Lung microvascular endothelial cell (primary cell): ENCODE results near the gene GRM8. TPM values are rescaled to one million over a fixed set of nuclear protein-coding genes. Genes with fewer than 3 reads are reported as not detected.

ENCODE experiments used
- DNase-seq, 2 donors: peaks; one replicate each; pipeline versions ENCODE4 v3.0.0 to v3.0.0-alpha.2; 2010; ENCODE audit warnings: low read depth in 2 of 2
- total RNA-seq: library from RNA; depleted of rRNA; stranded (reverse); fragments of >200 nt; gene quantifications from 2 replicates; pipeline ENCODE4 v1.2.1, GENCODE V29; 2014

The GRM8 gene
- total RNA-seq, 1 donor from 2014 or later = not detected

- no peak for DNase-seq
These were observed 21.3 kb downstream of the GRM8 start for GRCh38 chr7:127231415-127231814.

- DNase-seq = no peak
These were observed 22.4 kb downstream of the GRM8 start for GRCh38 chr7:127230192-127230925.

- DNase-seq = no peak
These were observed 25.9 kb downstream of the GRM8 start for GRCh38 chr7:127226685-127227374.

DNA sequence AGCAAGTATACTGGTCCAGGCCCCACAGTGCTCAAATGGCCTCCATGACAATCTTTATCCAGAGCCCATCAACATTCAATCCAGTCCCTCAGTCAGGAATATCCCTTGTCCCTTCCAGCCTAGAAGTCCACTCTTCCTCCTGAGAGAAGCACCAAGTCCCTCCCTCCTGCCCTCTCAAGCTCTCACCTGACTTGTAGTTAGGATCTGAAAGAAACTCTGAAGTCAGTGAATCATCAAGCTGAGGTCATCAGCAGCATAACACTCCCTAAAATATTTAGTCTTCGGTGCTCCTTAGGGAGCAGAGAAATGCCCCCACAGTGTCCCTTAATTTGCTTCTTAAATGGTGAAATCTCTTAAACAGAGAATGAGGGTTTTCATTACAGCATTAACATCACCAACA is 31.0 kb downstream of the GRM8 start:
- no peak for DNase-seq

DNA sequence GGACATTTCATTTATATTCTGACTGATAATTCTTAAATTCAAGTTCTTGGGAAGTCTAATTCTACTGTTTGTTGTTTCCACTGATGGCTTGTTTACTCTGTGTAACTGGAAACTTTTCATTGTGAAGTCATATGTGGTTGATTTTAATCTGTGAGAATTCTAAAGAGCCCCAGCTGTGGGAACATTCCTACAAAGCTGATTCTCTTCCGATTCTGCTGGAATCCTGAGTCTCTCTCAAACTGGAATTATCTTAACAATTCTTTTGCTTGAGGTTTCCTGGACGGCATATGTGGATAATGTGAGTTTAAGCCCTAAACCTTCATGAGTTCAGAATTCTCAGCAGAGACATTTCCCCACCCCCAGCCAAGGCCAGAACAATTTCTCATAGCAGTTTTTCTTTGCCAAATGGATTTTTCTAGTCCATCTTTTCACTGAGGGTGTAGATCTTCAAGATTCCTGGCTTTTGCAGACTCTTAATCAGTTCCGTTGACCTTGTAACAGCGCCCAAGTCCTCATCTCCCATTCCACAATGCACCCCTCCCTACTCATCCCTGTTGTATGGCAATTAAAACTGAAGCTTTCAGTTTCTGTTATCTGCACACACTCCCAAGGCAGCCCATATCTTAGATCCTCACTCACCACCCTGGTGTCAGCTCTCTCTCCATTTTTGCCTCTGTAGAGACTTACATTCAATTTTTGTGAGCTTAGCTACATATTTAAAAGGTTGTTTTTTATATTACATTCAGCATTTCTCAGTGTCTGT is 37.6 kb downstream of the GRM8 start:
- DNase-seq = no peak

DNA sequence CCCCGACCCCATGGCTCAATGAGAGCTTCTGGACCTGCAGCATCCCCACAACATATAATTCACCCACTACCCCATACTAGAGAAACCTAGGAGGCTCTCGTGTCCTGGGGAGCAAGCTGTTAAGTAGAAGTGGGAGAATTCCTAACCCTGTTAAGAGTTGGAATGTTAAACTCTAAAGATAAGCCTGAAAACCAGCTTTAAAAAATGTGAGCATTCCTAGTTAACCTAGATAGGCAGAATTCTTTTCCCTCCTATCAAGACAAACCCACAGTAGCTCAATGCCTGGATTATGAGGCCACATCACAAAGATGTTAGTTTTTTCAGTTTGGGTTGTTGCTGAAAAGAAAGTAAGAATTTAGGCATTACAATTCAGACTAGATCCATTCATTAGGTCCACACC is 42.9 kb downstream of the GRM8 start:
- DNase-seq = no peak

GRCh38 chr7:127208860-127209259 is 43.9 kb downstream of the GRM8 start:
- DNase-seq = no peak

DNA sequence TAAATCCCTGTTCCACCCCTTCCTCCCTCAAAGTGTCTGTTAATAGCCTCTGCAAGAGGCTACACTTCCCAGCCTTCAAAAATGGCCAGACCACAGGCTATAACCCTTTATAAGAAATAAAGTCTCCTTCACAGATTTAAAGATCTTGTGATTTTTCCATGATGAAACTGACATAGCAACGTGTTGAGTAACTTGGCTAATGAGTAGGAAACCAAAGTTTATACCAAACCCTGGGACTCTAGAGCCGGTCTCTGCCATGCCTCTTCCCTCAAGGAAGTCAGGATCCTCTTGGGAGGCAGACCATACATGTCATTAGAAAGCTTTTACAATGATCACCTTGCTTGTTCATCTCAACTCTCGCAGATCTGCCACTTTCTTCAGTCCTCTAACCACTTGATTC is 44.4 kb downstream of the GRM8 start:
- DNase-seq = no peak

GRCh38 chr7:127207806-127208205 is 44.9 kb downstream of the GRM8 start:
- DNase-seq = no peak

DNA sequence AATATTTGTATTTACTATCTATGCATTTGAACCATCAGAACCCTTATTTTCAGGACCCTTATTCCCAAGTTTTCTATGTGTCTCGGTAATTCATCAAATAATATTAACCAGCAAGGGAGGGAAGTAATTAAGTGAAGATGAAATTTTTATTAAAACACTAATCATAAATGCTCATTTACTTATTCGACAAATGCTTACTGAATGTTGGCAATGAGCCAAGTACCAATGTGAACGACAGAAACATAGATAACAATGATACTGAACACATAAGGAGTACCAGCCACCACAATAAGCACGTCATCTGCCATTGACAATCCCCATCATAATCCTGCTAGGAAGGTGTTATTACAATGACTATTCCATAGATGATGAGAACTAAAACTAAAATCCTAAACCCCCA is 45.5 kb downstream of the GRM8 start:
- no peak for DNase-seq

- no peak for DNase-seq
These were observed 58.2 kb downstream of the GRM8 start for GRCh38 chr7:127194571-127194970.

DNA sequence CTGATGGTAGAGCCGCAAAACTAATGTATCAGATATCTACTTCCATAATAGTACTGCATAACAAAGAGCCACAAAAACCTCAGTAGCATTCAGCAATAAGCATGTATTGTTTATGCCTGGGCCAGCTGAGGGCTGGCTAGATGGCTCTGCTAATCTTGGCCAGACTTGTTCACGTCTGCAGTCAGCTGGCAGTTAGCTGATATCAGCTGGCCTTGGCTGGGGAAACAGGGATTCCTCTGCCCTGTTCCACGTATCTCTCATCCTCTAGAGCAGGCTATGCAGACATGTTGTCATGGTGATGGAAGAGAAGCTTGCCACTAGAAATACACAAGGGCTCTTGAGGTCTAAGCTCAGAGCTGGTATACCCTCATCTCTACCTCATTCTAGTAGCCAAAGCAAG is 62.9 kb downstream of the GRM8 start:
- DNase-seq = no peak

DNA sequence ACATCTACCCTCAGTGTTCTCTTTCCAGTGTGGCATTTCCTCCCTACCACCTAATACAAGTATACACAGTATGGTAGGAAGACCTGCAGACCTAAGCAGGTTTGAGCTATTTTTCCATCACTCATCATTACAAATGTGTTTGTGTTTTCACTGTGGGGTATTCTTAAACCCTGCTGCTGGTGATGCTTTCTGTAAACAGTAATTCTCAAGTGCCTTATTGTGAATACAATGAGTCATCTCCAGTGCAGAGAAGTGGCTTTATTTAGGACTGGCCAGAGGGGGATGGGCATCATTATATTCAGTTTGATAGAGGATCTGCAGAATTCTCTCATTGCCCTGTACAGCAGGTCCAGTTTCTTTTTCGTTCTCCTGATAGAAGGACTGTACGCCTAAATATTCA is 63.7 kb downstream of the GRM8 start:
- DNase-seq = no peak

DNA sequence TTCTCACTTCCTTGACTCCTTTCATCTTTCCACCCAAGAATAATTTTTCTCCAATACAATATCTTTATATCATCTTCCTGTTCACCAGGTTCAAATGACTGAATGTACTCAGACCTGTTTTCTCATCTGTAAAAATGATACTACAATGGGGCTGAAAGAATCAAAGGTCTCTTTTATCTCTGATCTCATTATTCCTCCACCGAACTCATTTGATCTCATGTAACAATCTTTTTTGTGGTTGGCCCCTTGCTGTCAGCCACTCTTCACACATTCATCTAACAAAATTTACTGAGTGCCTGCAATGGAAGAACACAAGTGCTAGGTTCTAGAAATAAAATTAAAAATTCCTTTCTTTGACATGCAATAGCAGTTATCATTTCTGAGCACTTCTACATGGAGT is 65.0 kb downstream of the GRM8 start:
- no peak for DNase-seq

GRCh38 chr7:127186686-127187085 is 66.1 kb downstream of the GRM8 start:
- no peak for DNase-seq

DNA sequence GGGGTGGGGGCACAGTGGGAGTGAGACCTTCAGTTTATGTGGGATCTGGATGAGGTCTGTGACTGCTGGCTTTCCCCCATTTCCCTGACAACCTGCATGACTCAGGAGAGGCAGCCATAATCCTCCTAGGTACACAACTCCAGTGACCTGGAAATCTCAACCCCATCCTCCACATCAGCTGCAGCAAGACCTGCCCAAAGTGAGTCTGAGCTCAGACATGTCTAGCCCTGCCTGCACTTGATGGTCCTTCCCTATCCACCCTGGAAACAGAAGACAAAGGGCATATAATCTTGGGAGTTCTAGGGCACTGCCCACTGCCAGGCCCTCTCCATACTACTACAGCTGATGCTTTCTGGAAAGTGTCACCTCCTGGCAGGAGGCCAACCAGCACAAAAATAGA is 75.6 kb downstream of the GRM8 start:
- DNase-seq = no peak

GRCh38 chr7:127162366-127162765 is 90.4 kb downstream of the GRM8 start:
- DNase-seq = no peak

DNA sequence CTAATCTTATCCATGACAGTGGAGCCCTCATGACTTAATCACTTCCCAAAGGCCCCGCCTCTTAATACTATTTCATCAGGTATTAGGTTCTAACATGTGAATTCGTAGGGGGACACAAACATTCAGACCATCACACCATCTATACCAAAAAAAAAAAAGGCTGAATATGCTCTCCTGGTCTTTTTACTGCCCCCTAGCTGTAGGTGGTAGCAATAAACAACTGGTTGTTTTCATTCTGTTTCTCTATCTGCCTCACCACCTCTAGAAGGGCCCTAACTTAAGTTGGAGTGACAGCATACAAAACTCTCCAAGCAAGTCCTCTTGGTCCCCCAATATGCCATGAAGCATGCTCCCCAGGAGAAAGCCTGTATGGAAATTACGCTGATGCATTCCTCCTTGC is 94.1 kb downstream of the GRM8 start:
- no peak for DNase-seq

DNA sequence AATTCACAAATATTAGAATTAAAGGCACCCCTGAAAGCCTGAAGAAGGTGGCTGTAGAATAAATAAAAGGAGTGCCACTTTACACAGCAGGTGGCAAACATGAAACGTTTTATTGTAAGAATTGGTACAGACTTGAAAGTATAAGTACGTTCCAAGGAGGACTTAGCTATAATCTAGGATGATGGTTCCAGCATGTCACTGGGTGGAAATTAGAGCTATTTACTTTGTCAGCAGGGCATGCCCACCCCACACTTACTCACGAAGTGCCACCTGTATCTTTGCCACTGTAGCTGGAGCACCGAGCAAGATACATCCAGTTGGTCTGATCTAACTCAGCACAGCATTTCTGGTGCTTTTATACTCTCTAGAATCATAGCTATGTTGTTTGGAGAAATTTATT is 97.8 kb downstream of the GRM8 start:
- no peak for DNase-seq

- DNase-seq = no peak
These were observed 98.6 kb downstream of the GRM8 start for GRCh38 chr7:127154101-127154500.

GRCh38 chr7:127153315-127153714 is 99.4 kb downstream of the GRM8 start:
- no peak for DNase-seq

DNA sequence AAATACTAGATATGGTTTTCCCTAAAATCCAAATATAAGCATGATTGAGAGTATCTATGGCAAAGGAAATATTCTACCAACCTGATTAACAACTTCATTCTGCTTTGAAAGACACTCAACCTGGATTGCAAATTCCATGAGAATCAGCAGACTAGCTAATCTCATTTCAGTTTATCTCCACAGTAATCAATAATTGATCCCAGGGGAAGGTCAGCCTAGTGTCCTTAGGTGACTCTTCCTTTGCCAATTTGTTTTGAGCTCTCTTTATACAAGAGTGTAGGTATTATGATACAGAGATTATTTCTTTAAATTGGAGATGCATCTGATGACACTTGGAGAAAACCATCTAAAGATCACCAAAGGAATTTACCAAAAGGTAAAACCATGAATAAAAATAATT is 100.3 kb downstream of the GRM8 start:
- no peak for DNase-seq

DNA sequence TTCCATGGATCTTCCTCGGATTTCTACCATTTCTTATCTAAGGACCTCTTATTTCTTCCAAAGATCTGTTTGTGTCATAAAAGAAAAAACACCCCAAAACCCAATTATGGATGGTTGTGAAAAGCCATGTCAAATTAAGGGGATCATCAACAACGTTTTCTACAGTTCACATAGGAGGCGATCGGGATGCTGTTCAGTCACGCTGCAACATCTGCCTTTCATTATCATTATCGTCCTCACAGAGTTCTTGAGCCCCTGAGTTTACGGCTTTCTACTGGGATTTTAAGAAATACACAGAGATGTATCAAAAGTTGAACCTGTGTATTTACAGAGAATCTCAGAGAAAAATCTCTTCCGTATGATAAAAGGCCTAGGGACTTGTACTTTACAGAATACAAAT is 101.4 kb downstream of the GRM8 start:
- DNase-seq = no peak
